NT2/D1 (cell line): ENCODE measurements around the gene PTPRG.

Source experiments
- YY1 ChIP-seq: IDR thresholded peaks from 2 replicates; pipeline ENCODE4 v1.6.1; 2011; ENCODE audit not compliant: insufficient read length, insufficient read depth
- ZNF274 ChIP-seq: IDR thresholded peaks from 2 replicates; pipeline ENCODE4 v1.6.1; 2011; ENCODE audit warnings: mild to moderate bottlenecking, low read depth, low read length

DNA sequence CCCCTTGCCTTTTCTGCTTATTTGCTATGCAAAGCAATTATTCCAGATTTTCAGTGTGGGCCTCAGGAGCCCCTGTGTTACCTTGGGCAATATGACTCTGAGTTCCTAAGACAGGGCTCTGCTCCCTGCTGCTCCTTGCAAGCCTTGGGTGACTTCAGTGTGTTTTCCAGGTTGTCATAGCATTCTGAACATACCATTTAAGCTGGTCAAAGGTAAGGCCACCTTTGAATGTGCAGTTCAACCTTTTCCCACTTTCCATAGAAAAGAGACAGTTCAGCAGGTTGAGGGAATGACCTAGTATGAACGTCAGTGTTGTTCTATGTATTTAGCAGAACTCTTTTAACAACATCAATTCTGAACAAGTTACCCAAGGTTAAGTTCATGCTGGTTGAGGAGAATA, 302.2 kb downstream of the PTPRG start:
- no peak for TF ChIP-seq YY1
- TF ChIP-seq ZNF274 = no peak
